Measurements from ENCODE around the gene KCNJ9.
A peak's percentile ranks its signal among the peaks of the same experiment; 100 is the strongest.
"Not testable (repeated sequence)": the region's sequence is repeated elsewhere in the genome, so short reads cannot be mapped to it uniquely, and the experiment has no call there.

The KCNJ9 gene

DNA sequence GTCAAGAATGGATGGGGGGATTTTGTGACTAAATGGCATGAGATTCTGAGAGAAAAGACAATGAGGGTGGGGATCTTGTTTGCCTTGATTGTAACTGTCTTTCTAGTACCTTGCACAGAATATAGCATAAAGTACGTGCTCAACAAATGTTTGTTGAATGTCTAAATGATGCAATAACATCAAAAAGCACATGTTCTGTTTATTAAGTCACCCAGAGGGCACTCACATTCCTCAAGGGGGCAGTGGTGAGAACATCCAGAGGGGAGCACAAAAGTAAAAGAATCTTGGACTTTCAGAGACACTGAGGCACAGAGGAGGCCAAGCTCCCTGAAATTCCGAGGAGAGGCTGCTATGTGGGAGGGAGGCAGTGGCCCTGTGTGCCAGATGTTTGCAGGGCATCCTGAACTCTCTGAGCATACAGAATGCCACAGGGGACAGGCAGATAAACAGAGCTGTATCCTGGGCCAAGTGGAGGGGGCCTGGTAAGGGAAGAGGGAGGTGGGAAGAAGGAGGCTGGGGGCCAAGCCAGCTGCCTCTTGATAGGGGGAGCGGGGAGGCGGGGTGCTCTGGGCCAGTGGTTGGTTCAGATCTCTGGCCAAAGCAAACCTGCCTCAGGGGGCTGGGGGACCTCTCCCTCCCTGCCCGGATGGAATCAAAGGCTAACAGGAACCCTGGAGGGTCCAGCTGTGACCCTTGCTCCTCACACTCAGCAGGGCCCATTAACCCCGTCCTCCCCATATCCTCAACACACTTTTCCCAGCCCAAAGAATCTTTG is 27.7 kb downstream of the KCNJ9 start:
- Histone ChIP-seq H3K9me3 (no peaks in the 10 kb centered on the region), H3K27me3 (ENCODE audit: low read depth) (no peaks in the 10 kb centered on the region), H3K4me3 (no peak overlapping the region), H3K4me1 (no peaks in the 10 kb centered on the region), H3K36me3 (replicated peaks) (no peaks in the 10 kb centered on the region)
- DNase-seq (ENCODE audit: low spot score in 2 of 2), result peak in 1 of 2 experiments; percentile 53
- in situ Hi-C loops (cut with MboI; ENCODE audit: low sequenced_read_pairs), result loop anchor here (5.0 to 10.0 kb wide), 2 partner anchors 136 to 268 kb away; no protein-coding TSS in a partner anchor

DNA sequence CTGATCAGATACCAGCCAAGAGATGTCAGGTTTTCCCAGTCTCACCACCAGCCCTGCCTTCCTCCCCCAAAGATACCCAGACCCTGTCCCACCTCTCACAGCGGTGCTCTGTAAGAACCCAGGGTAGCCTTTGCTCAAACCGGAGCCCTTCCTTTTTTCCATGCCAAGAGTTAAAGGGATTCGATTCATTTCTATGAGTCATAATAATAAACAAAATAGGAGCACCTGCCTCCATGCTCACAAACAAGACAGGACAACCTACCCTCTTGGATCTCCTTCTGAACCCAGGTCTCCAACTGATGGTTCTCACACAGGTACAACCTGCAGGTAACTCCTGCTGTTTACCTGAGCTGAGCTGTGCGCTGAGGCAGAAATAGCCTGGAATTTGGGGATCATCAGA is 28.3 kb downstream of the KCNJ9 start:
- no peak for DNase-seq (ENCODE audit: low spot score in 2 of 2)
- no peaks in the 10 kb centered on the region for H3K36me3 ChIP-seq (replicated peaks)
- H3K4me3 ChIP-seq, result no peak overlapping the region
- H3K4me1 ChIP-seq, result no peaks in the 10 kb centered on the region
- in situ Hi-C loops (cut with MboI; ENCODE audit: low sequenced_read_pairs), result loop anchor here (5.0 to 10.0 kb wide), 2 partner anchors 135 to 268 kb away; no protein-coding TSS in a partner anchor
- no peaks in the 10 kb centered on the region for H3K9me3 ChIP-seq
- H3K27me3 ChIP-seq (ENCODE audit: low read depth), result no peaks in the 10 kb centered on the region

DNA sequence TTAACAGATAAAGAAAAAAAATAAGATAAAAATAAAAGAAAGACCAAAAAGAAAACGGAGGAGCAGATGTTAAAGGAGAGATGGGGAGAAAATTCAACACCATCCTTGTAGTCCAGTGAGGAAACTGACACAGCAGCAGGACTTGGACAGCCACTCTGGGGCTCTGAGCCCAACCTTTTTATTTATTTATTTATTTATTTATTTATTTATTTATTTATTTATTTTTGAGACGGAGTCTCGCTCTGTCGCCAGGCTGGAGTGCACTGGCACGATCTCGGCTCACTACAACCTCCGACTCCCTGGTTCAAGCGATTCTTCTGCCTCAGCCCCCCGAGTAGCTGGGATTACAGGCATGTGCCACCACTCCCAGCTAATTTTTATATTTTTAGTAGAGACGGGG is 30.1 kb downstream of the KCNJ9 start:
- H3K36me3 ChIP-seq (replicated peaks); DNase-seq (ENCODE audit: low spot score in 2 of 2); in situ Hi-C loops (cut with MboI; ENCODE audit: low sequenced_read_pairs); H3K27me3 ChIP-seq (ENCODE audit: low read depth); H3K4me1 ChIP-seq; H3K9me3 ChIP-seq; H3K4me3 ChIP-seq: not testable (repeated sequence)

DNA sequence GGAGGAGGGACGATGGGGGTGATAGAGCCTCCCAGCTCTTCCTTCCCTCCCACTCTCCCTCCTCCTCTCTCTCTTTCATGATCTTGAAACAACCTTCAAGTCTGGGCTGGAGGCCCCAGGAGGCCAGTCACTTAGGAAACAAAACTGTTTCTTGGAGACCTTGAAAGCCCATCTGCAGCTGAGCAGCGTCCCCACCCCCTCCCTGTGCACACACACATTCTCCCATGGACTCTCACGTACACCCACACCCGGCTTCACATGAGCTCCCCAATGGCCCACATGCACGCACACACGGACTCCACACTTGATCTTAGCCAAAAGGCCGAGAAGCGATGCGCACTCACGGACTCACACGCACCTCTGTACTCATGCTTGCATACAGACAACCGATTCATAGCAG is 31.0 kb downstream of the KCNJ9 start:
- Histone ChIP-seq H3K36me3 (replicated peaks) (no peaks in the 10 kb centered on the region), H3K4me3 (no peak overlapping the region), H3K4me1 (no peaks in the 10 kb centered on the region), H3K27me3 (ENCODE audit: low read depth) (no peaks in the 10 kb centered on the region), H3K9me3 (no peaks in the 10 kb centered on the region)
- in situ Hi-C loops (cut with MboI; ENCODE audit: low sequenced_read_pairs), result no loop called here
- DNase-seq (ENCODE audit: low spot score in 2 of 2), result no peak

DNA sequence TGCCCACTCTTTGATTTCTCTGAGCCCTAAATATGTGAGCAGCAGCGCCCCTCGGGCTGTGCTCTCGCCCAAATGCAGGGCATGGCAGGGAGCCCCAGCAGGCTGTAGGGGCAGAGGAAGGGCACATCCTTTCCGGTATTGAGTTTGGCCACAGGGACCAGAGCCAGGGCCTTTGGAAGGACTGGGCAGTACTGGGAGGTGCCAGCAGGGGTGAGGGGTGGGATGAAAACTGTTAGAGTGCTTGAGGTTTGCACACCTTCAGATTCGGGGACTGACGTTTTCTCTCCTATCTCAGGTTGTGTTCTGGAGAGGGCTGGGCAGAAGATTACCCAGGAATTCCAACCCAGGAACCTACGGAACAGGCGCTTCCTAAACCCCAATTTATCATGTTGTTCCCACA is 32.1 kb downstream of the KCNJ9 start:
- DNase-seq (ENCODE audit: low spot score in 2 of 2), result no peak
- in situ Hi-C loops (cut with MboI; ENCODE audit: low sequenced_read_pairs), result no loop called here
- H3K4me1 ChIP-seq, result no peaks in the 10 kb centered on the region
- H3K9me3 ChIP-seq, result no peaks in the 10 kb centered on the region
- no peaks in the 10 kb centered on the region for H3K27me3 ChIP-seq (ENCODE audit: low read depth)
- no peaks in the 10 kb centered on the region for H3K36me3 ChIP-seq (replicated peaks)
- H3K4me3 ChIP-seq, result no peak overlapping the region

DNA sequence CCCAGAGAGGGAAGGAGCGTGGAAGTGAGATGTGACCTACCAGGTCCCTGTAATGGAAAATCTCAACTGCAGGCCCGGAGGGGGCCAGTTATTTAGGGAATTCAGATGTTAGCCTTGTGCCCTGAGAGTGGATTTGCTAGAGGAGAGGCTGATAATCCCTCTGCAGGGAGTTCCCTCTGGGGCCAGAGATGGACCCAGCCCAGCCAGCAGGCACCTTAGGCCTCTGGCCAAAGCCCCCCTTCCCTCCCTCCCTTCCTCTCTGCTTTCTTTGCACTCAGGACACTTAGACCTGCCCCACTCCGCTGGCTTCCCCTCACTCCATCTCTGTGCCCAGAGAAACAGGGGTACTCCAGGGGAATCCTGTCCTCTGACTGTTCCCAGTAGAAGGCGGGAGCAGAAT is 32.7 kb downstream of the KCNJ9 start:
- in situ Hi-C loops (cut with MboI; ENCODE audit: low sequenced_read_pairs), result no loop called here

DNA sequence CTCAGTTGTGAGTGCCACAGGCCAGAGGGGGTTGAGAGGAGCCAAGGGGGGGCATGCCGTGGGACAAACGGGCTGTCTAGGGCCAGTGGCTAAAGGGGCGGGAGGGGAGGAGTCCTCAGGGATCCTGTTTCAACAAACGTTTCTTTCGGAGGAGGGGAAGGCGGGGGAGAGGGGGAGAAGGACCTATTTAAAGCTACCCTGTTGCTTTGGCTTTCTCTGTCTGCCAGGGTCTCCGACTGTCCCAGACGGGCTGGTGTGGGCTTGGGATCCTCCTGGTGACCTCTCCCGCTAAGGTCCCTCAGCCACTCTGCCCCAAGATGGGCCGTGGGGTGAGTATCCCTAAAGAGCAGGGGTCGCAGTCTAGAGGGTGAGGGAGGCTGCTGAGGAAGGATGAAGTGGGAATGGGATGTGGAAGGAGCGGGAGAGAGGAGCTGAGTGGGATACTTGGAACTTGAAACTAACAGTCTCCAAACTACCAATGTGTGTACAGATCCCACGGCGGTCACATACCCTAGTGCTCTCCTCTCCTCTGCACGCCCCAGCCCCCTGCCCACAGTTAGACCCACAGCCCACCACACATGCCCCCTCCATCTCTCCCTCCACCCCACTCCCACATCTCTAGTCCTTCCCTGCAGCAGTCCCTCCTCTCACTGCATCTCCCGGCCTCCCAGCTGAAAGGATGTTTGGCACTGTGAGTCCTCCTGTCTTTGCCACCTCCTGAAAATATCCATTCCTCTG is 34.4 kb downstream of the KCNJ9 start, which contains the start of gene ATP1A2:
Gene ATP1A2, plus strand, starts transcription at position 215 of the 738 bp plus-strand sequence. Its CDS starts 103 bp downstream, at position 318.
- H3K9me3 ChIP-seq, result no peaks in the 10 kb centered on the region
- H3K36me3 ChIP-seq (replicated peaks), result no peaks in the 10 kb centered on the region
- no peak within 1 kb of the TSS for H3K4me3 ChIP-seq
- no peaks in the 10 kb centered on the region for H3K27me3 ChIP-seq (ENCODE audit: low read depth)
- no peaks in the 10 kb centered on the region for H3K4me1 ChIP-seq
- in situ Hi-C loops (cut with MboI; ENCODE audit: low sequenced_read_pairs), result no loop called here
- DNase-seq (ENCODE audit: low spot score in 2 of 2), result no peak

More for the DNA sequence above, 32.7 kb downstream of the KCNJ9 start:
- no peak for DNase-seq (ENCODE audit: low spot score in 2 of 2)
- H3K27me3 ChIP-seq (ENCODE audit: low read depth), result no peaks in the 10 kb centered on the region
- no peak overlapping the region for H3K4me3 ChIP-seq
- H3K9me3 ChIP-seq, result no peaks in the 10 kb centered on the region
- no peaks in the 10 kb centered on the region for H3K4me1 ChIP-seq
- no peaks in the 10 kb centered on the region for H3K36me3 ChIP-seq (replicated peaks)

DNA sequence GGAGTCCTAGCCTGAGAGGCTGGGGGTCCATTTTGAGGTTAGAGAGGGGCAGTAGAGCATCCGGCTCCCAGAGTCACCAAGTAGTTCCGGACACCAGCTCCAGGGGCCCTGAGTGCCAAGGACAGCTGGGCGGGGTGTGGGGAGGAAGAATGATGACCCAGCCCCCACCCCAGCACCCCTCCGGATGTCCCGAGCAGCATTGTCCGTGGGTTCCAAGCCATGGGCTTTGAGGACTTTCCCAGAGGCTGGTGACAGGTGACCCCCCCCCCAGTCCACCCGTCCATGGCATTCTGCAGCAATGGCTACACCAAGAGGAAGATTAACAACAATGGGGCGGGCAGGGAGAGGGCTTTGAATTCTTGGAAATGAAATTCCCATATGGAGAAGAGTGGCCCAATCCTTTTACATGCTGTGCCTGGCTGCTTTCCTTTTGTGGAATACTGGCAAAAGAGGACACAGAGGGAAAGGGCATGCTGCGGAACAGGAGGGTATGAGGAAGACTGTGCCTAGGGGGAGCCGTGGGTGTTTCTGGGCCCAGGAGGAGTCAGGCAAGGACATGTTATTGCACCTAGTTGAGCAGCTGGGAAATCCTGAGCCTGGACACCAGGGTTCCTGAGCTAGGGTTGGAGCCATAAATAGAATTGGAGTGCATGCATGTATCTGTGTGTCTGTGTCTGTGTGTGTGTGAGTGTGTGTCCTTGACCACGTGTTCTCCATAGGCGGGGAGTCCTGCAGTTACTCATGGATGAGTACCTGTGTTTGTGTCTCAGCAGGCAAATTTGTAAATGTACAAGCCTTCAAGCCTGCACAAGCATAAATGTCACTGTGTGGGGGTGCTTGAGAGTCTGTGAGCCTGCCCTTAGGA is 35.2 kb downstream of the KCNJ9 start:
- Histone ChIP-seq H3K4me3 (no peak overlapping the region), H3K4me1 (no peaks in the 10 kb centered on the region), H3K9me3 (no peaks in the 10 kb centered on the region), H3K27me3 (ENCODE audit: low read depth) (no peaks in the 10 kb centered on the region), H3K36me3 (replicated peaks) (no peaks in the 10 kb centered on the region)
- DNase-seq (ENCODE audit: low spot score in 2 of 2), result no peak
- in situ Hi-C loops (cut with MboI; ENCODE audit: low sequenced_read_pairs), result no loop called here

DNA sequence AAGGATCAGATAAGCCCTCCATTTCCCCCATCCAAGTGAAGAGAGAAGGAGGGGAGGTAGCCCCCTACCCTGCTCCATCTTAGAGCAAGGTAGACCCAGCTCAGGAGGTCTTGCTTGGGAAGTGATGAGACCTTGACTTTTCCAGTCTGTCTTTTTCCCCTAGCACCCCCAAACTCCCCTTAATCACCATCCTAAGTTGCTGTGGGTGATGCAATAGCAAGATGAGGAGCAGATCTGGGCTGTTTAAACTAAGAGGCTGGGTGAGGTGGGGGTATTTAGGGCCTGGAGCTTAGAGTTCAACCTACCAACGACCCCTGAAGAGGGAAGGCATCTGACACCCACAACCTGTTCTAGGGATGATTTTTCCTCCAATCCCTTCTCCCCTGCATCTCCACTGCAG is 36.0 kb downstream of the KCNJ9 start:
- Histone ChIP-seq H3K36me3 (replicated peaks) (no peaks in the 10 kb centered on the region), H3K4me3 (no peak overlapping the region), H3K27me3 (ENCODE audit: low read depth) (no peaks in the 10 kb centered on the region), H3K9me3 (no peaks in the 10 kb centered on the region), H3K4me1 (no peaks in the 10 kb centered on the region)
- in situ Hi-C loops (cut with MboI; ENCODE audit: low sequenced_read_pairs), result no loop called here
- no peak for DNase-seq (ENCODE audit: low spot score in 2 of 2)

DNA sequence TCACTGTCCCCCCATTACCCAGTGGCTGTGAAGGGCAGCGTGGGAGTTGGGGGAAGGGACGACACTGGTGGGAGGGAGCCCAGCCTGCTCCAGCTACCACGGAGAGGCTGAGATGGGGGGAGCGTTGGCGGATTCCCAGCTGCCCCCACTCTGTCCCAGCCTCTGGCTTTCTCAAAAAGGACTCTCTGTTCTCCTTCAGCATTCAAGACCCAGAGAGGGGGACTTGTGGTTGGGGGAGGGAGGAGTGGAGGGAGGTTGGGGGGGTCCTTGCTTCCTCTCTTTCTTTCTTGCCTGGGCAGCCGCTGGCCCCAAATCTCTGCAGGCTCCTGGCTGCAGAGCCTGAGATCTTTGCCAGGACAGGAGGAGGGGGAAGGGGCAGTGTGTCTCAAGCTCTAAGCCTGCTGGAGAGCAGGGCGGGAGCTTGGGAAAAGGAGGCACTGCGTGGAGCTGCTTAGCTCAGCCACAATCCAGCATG is 36.4 kb downstream of the KCNJ9 start:
- Histone ChIP-seq H3K27me3 (ENCODE audit: low read depth) (no peaks in the 10 kb centered on the region), H3K36me3 (replicated peaks) (no peaks in the 10 kb centered on the region), H3K9me3 (no peaks in the 10 kb centered on the region), H3K4me1 (no peaks in the 10 kb centered on the region), H3K4me3 (no peak overlapping the region)
- in situ Hi-C loops (cut with MboI; ENCODE audit: low sequenced_read_pairs), result no loop called here
- DNase-seq (ENCODE audit: low spot score in 2 of 2), result no peak

DNA sequence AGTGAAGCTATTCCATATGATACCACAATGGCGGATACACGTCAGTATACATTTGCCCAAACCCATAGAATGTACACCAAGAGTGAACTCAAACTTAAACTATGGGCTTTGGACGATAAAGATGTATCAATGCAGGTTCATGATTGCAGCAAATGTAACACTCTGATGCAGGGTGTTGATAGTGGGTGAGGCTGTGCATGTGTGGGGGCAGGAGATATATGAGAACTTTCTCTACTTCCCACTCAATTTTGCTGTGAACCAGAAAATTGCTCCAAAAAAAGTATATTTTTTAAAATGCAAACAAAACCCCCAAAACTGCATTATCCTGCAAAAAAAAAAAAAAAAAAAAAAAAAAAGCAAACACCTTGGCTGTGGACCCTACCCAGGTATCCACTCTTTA is 37.6 kb downstream of the KCNJ9 start:
- no peaks in the 10 kb centered on the region for H3K9me3 ChIP-seq
- H3K36me3 ChIP-seq (replicated peaks), result no peaks in the 10 kb centered on the region
- H3K4me1 ChIP-seq, result no peaks in the 10 kb centered on the region
- in situ Hi-C loops (cut with MboI; ENCODE audit: low sequenced_read_pairs), result no loop called here
- H3K27me3 ChIP-seq (ENCODE audit: low read depth), result no peaks in the 10 kb centered on the region
- no peak overlapping the region for H3K4me3 ChIP-seq
- no peak for DNase-seq (ENCODE audit: low spot score in 2 of 2)

DNA sequence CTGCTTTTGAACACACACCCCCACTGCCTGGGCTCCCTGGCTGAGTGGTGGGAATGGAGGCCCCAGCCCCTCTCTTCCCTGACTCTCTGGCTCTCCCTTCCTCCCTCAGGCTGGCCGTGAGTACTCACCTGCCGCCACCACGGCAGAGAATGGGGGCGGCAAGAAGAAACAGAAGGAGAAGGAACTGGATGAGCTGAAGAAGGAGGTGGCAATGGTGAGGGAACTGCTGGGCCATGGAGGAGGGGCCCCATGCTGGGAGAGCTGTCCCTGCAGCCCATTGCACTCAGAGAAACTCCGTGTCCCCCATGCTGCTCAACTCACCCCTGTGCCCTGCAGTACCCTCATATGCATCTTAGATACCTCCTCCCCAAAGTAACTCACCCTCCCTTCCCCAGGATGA is 39.5 kb downstream of the KCNJ9 start:
- Histone ChIP-seq H3K4me1 (no peaks in the 10 kb centered on the region), H3K27me3 (ENCODE audit: low read depth) (no peaks in the 10 kb centered on the region), H3K9me3 (no peaks in the 10 kb centered on the region), H3K36me3 (replicated peaks) (no peaks in the 10 kb centered on the region), H3K4me3 (no peak overlapping the region)
- in situ Hi-C loops (cut with MboI; ENCODE audit: low sequenced_read_pairs), result no loop called here
- DNase-seq (ENCODE audit: low spot score in 2 of 2), result no peak

DNA sequence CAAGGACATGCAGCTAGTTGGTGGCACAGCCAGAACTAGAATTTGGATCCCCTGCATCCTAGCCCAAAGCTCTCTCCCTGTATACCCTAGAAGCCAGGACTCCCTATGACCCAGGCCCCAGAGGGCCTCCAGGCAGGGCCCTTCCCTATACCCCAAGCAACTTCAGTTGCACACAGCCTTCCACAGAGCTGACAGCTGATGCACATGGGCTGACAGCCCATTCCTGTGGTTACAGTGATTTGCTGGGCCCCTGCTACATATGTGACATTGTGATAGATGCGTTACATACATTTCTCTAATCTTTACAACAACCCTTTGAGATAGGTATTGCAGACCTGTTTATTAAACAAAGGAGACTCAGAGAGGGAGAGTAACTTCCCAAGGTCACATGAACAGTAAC is 40.0 kb downstream of the KCNJ9 start:
- in situ Hi-C loops (cut with MboI; ENCODE audit: low sequenced_read_pairs), result no loop called here
- Histone ChIP-seq H3K4me1 (no peaks in the 10 kb centered on the region), H3K36me3 (replicated peaks) (no peaks in the 10 kb centered on the region), H3K27me3 (ENCODE audit: low read depth) (no peaks in the 10 kb centered on the region), H3K4me3 (no peak overlapping the region), H3K9me3 (no peaks in the 10 kb centered on the region)
- DNase-seq (ENCODE audit: low spot score in 2 of 2), result no peak

All from HAP-1 (cell line).